Testis (tissue), 2 donors: ENCODE measurements around the gene PITRM1.

Source experiments
- POLR2A ChIP-seq: fragments of 450-650 bp; IDR thresholded peaks from one replicate; pipeline ENCODE4 v1.6.1; 2017; ENCODE audit warnings: antibody characterized with exemption, mild to moderate bottlenecking, moderate library complexity
- TF ChIP-seq, protein P1 (sequence below), 3 experiments: fragments of 450-650 bp in 2 of 3; fragments of 200-600 bp in 1 of 3; sonication (generic) in 1 of 3; IDR thresholded peaks; one replicate each; pipeline ENCODE4 v1.5.1; 2016 to 2019; ENCODE audit warnings: antibody characterized with exemption in 3 of 3, mild to moderate bottlenecking in 2 of 3, moderate library complexity in 1 of 3

DNA sequence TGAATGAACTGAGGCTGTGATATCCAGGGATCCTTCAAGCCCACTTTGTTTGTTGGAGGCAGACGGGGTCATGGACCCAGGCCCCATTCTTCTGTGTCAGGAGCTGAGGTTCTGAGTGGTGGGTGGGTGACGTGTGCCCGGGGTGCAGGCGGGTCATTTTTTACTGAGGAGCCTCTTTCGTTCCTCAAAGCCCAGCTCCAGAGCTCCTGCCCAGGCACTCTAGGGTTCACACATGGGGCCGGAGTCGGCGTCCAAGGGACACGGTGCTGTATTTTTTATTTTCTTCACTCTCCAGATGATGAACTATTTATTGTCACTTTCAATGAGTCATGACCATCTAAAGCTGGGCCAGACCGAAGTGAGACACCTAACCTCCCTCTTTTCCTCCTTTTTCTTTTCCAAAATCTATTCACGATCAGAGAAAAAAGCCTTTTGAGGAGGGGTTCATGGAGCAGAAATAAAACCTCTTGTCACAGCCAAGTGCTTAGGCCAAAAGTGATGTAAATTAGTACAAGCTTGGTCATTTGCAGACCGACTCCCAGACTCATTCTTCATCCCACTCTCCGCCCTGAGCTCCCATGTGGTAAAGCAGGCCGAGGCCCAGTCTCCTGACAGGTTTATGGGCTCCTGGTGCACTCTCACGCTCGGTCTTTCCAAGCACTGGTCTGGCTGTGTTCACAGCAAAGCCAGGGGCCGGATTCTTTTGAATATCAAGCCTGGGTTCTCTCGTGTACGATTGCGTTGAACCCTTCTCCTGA is 41.4 kb upstream of the PITRM1 start:
- TF ChIP-seq, protein P1, sequence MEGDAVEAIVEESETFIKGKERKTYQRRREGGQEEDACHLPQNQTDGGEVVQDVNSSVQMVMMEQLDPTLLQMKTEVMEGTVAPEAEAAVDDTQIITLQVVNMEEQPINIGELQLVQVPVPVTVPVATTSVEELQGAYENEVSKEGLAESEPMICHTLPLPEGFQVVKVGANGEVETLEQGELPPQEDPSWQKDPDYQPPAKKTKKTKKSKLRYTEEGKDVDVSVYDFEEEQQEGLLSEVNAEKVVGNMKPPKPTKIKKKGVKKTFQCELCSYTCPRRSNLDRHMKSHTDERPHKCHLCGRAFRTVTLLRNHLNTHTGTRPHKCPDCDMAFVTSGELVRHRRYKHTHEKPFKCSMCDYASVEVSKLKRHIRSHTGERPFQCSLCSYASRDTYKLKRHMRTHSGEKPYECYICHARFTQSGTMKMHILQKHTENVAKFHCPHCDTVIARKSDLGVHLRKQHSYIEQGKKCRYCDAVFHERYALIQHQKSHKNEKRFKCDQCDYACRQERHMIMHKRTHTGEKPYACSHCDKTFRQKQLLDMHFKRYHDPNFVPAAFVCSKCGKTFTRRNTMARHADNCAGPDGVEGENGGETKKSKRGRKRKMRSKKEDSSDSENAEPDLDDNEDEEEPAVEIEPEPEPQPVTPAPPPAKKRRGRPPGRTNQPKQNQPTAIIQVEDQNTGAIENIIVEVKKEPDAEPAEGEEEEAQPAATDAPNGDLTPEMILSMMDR (IDR thresholded peaks at IDR 0.05) = no peak
- TF ChIP-seq POLR2A = no peak
